ENCODE data around the gene RNF5.
"Not testable (repeated sequence)": the region's sequence is repeated elsewhere in the genome, so short reads cannot be mapped to it uniquely, and the experiment has no call there.

RNF5 gene

GRCh38 chr6:32133786-32134185, 44.4 kb upstream of the RNF5 start:
- no peak overlapping the region for H3K4me3 ChIP-seq (ENCODE audit: low read depth, low read length)
- TF ChIP-seq MYC (IDR thresholded peaks at IDR 0.05; ENCODE audit: low read depth, low read length), result no peak
- no peak for TF ChIP-seq POLR2A (IDR thresholded peaks at IDR 0.05; ENCODE audit: extremely low read depth, insufficient read length)
- no peak for TF ChIP-seq MAX (IDR thresholded peaks at IDR 0.05; ENCODE audit: low read depth, low read length)
- no peak for TF ChIP-seq CTCF (IDR thresholded peaks at IDR 0.05; ENCODE audit: low read depth, low read length)
- no peak for DNase-seq (ENCODE audit: low read depth)

- no peak overlapping the region for H3K4me3 ChIP-seq (ENCODE audit: low read depth, low read length)
- TF ChIP-seq POLR2A (IDR thresholded peaks at IDR 0.05; ENCODE audit: extremely low read depth, insufficient read length) (no peak), MAX (IDR thresholded peaks at IDR 0.05; ENCODE audit: low read depth, low read length) (no peak), MYC (IDR thresholded peaks at IDR 0.05; ENCODE audit: low read depth, low read length) (no peak), CTCF (IDR thresholded peaks at IDR 0.05; ENCODE audit: low read depth, low read length) (no peak)
- DNase-seq (ENCODE audit: low read depth), result no peak
These were observed 40.8 kb upstream of the RNF5 start for GRCh38 chr6:32137454-32137853.

- TF ChIP-seq MAX (IDR thresholded peaks at IDR 0.05; ENCODE audit: low read depth, low read length) (no peak), MYC (IDR thresholded peaks at IDR 0.05; ENCODE audit: low read depth, low read length) (no peak), POLR2A (IDR thresholded peaks at IDR 0.05; ENCODE audit: extremely low read depth, insufficient read length) (no peak), CTCF (IDR thresholded peaks at IDR 0.05; ENCODE audit: low read depth, low read length) (no peak)
- H3K4me3 ChIP-seq (ENCODE audit: low read depth, low read length), result no peak overlapping the region
- no peak for DNase-seq (ENCODE audit: low read depth)
These were observed 38.6 kb upstream of the RNF5 start for GRCh38 chr6:32139590-32139989.

GRCh38 chr6:32140420-32141046, 37.7 kb upstream of the RNF5 start:
- DNase-seq (ENCODE audit: low read depth), result no peak
- TF ChIP-seq MYC (IDR thresholded peaks at IDR 0.05; ENCODE audit: low read depth, low read length), result no peak
- TF ChIP-seq CTCF (IDR thresholded peaks at IDR 0.05; ENCODE audit: low read depth, low read length), result no peak
- TF ChIP-seq POLR2A (IDR thresholded peaks at IDR 0.05; ENCODE audit: extremely low read depth, insufficient read length), result no peak
- no peak overlapping the region for H3K4me3 ChIP-seq (ENCODE audit: low read depth, low read length)

- H3K4me3 ChIP-seq (ENCODE audit: low read depth, low read length); DNase-seq (ENCODE audit: low read depth): not testable (repeated sequence)
These were observed 34.0 kb upstream of the RNF5 start for GRCh38 chr6:32144238-32144637.

- DNase-seq (ENCODE audit: low read depth), result no peak
- no peak for TF ChIP-seq CTCF (IDR thresholded peaks at IDR 0.05; ENCODE audit: low read depth, low read length)
- no peak for TF ChIP-seq MYC (IDR thresholded peaks at IDR 0.05; ENCODE audit: low read depth, low read length)
- TF ChIP-seq POLR2A (IDR thresholded peaks at IDR 0.05; ENCODE audit: extremely low read depth, insufficient read length), result no peak
- no peak for TF ChIP-seq MAX (IDR thresholded peaks at IDR 0.05; ENCODE audit: low read depth, low read length)
- H3K4me3 ChIP-seq (ENCODE audit: low read depth, low read length), result no peak overlapping the region
These were observed 31.9 kb upstream of the RNF5 start for GRCh38 chr6:32146287-32146686.
